Activated CD8-positive, alpha-beta T cell treated with anti-CD3 and anti-CD28 coated beads, Interleukin-2, amount 10 ng/mL, durations not matched to agents 7 days and 5 days (primary cell): ENCODE results near the gene ZGPAT. TPM values are rescaled to one million over a fixed set of nuclear protein-coding genes. Genes with fewer than 3 reads are reported as not detected.
A peak's percentile ranks its signal among the peaks of the same experiment; 100 is the strongest.

ENCODE experiments used
- ATAC-seq: fragments of 150-1000 bp; cut with Tn5 transposase; one replicate; pipeline ENCODE4 v1.10.0; 2021; ENCODE audit warnings: moderate library complexity
- CTCF ChIA-PET: fragments of 350-600 bp; sonication (Branson Sonifier 250); formaldehyde crosslinking; loops from one replicate; lab custom pipeline; 2021; ENCODE audit warnings: antibody characterized with exemption; lab: Charles Lee
- POLR2A ChIA-PET: fragments of 350-600 bp; sonication (Branson Sonifier 250); formaldehyde crosslinking; loops from one replicate; lab custom pipeline; 2021; ENCODE audit warnings: antibody characterized with exemption; lab: Charles Lee
- DNase-seq: peaks from one replicate; pipeline ENCODE4 v3.0.0-alpha.2; 2020
- H3K27ac Mint-ChIP-seq: one replicate; pipeline ENCODE4 v1.8.0; 2021; ENCODE audit warnings: mild to moderate bottlenecking, mixed read lengths
- H3K27me3 Mint-ChIP-seq: one replicate; pipeline ENCODE4 v1.8.0; 2021; ENCODE audit warnings: low read depth, mixed read lengths
- H3K36me3 Mint-ChIP-seq: one replicate; pipeline ENCODE4 v1.8.0; 2021; ENCODE audit warnings: low read depth, mixed read lengths
- H3K4me1 Mint-ChIP-seq: one replicate; pipeline ENCODE4 v1.8.0; 2021; ENCODE audit warnings: low read depth, mixed read lengths
- H3K4me3 Mint-ChIP-seq: one replicate; pipeline ENCODE4 v1.8.0; 2021; ENCODE audit warnings: mild to moderate bottlenecking, mixed read lengths
- H3K9me3 Mint-ChIP-seq: one replicate; pipeline ENCODE4 v1.8.0; 2022; ENCODE audit warnings: mixed read lengths; ENCODE audit not compliant: insufficient read depth
- total RNA-seq, 2 experiments: library from RNA; stranded (reverse); gene quantifications; one replicate each; pipeline ENCODE4 v1.2.3, GENCODE V29; 2021

The ZGPAT gene
- total RNA-seq, 2 experiments from 2014 or later: 38.6 to 43.5 TPM

DNA sequence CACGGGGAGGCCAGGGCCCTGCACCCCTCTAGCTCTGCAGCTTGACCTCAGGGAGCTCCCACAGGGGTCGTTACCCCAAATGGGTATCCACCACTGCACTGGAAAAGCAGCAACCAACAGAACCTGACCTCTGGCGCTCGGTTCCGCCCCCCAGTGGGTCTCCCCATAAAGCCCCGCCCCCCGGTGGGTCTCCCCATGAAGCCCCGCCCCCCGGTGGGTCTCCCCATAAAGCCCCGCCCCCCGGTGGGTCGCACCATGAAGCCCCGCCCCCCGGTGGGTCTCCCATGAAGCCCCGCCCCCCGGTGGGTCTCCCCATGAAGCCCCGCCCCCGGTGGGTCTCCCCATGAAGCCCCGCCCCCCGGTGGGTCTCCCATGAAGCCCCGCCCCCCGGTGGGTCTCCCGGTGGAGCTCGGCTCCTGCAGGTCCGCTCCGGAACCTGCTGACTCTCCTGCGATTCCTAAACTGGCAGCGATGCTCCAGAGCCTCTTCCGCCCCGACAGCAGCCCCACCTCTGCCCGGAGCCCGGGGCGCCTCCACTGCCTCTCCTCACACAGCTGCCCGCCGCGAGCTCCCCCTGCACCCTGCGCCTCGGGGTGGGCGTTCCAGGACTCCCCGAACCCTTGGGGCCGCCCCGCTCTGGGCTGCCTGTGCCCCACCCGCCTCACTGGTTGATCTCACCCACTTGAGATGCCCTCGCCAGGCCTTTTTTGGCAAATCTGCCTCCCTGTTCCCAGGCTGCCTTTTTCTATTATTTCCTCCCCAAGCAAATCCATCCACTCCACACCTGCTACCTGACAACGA, 43.8 kb downstream of the ZGPAT start:
- Mint-ChIP-seq H3K9me3 (no peaks in the 10 kb centered on the region), H3K4me1 (peaks cover 36% of the 10 kb centered on the region), H3K27me3 (peaks cover 2% of the 10 kb centered on the region), H3K27ac (peak overlapping the region; percentile 92), H3K4me3 (peak overlapping the region; percentile 66), H3K36me3 (no peaks in the 10 kb centered on the region)
- POLR2A ChIA-PET: interaction anchor here (1.4 to 1.7 kb wide), 3 partner anchors 15 to 230 kb away, joined by 4 to 8 read pairs (median 5); partner anchors contain the start of genes ARFRP1, LIME1 and ZGPAT
- CTCF ChIA-PET: interaction anchor here (0.8 to 2.7 kb wide), 6 partner anchors 11 to 44 kb away, joined by 3 to 8 read pairs (median 4); partner anchors contain the start of genes ARFRP1, LIME1 and ZGPAT
- peak; percentile 57 for DNase-seq
- no peak for ATAC-seq

- ATAC-seq (no peak), DNase-seq (no peak)
- Mint-ChIP-seq H3K27me3 (peaks cover 6% of the 10 kb centered on the region), H3K27ac (no peak overlapping the region), H3K4me3 (no peak overlapping the region), H3K9me3 (no peaks in the 10 kb centered on the region), H3K36me3 (no peaks in the 10 kb centered on the region), H3K4me1 (peaks cover 44% of the 10 kb centered on the region)
- ChIA-PET POLR2A (no interaction called here), CTCF (interaction anchor here (1.0 kb wide), 1 partner anchor 12 kb away, joined by 3 read pairs; no protein-coding TSS in a partner anchor)
These were observed 44.7 kb downstream of the ZGPAT start for GRCh38 chr20:63752411-63753101.

GRCh38 chr20:63753381-63753780, 45.5 kb downstream of the ZGPAT start:
- Mint-ChIP-seq H3K4me1 (peaks cover 48% of the 10 kb centered on the region), H3K27me3 (peaks cover 9% of the 10 kb centered on the region), H3K36me3 (no peaks in the 10 kb centered on the region), H3K9me3 (no peaks in the 10 kb centered on the region), H3K4me3 (no peak overlapping the region), H3K27ac (no peak overlapping the region)
- DNase-seq (no peak), ATAC-seq (no peak)
- ChIA-PET POLR2A (interaction anchor here (1.2 kb wide), 1 partner anchor 109 kb away, joined by 3 read pairs; no protein-coding TSS in a partner anchor), CTCF (interaction anchor here (1.7 kb wide), 1 partner anchor 32 kb away, joined by 4 read pairs; no protein-coding TSS in a partner anchor)

DNA sequence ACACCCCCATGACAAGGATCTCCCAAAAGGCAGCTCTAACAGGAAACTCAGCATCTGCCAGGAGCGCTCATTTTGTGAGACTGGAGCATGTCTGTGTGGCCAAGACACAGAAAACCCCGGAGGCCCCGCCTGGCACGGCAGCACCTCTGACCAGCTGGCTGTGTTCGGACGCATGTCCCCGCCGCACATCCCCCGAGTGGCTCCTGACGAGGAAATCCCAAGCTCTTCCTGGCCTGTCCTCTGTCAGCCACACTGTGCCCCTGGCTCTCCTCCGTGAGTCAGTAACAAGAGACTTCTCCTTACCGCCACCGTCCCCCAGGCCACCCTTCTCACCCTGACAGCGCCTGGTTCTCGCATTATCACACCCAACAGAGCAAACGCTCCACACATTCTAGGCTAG, 46.2 kb downstream of the ZGPAT start:
- POLR2A ChIA-PET: interaction anchor here (1.2 kb wide), 1 partner anchor 108 kb away, joined by 3 read pairs; no protein-coding TSS in a partner anchor
- no peak overlapping the region for H3K4me3 Mint-ChIP-seq
- H3K9me3 Mint-ChIP-seq: no peaks in the 10 kb centered on the region
- no peaks in the 10 kb centered on the region for H3K36me3 Mint-ChIP-seq
- DNase-seq (no peak), ATAC-seq (no peak)
- H3K27ac Mint-ChIP-seq: peak overlapping the region; percentile 37
- CTCF ChIA-PET: interaction anchor here (1.7 kb wide), 1 partner anchor 32 kb away, joined by 4 read pairs; no protein-coding TSS in a partner anchor
- peaks cover 11% of the 10 kb centered on the region for H3K27me3 Mint-ChIP-seq
- H3K4me1 Mint-ChIP-seq: peaks cover 48% of the 10 kb centered on the region

- Mint-ChIP-seq H3K27ac (peak overlapping the region; percentile 67), H3K4me1 (peaks cover 33% of the 10 kb centered on the region), H3K27me3 (peaks cover 19% of the 10 kb centered on the region), H3K4me3 (no peak overlapping the region), H3K36me3 (no peaks in the 10 kb centered on the region), H3K9me3 (no peaks in the 10 kb centered on the region)
- ATAC-seq: no peak
- no peak for DNase-seq
- POLR2A ChIA-PET: interaction anchor here (1.4 kb wide), 1 partner anchor 15 kb away, joined by 3 read pairs; no protein-coding TSS in a partner anchor
- CTCF ChIA-PET: interaction anchor here (0.9 to 1.1 kb wide), 2 partner anchors 109 to 218 kb away, joined by 3 read pairs; partner anchors contain the start of gene TPD52L2
These were observed 48.3 kb downstream of the ZGPAT start for GRCh38 chr20:63755933-63756647.

GRCh38 chr20:63756648-63756991, 48.8 kb downstream of the ZGPAT start:
- ChIA-PET CTCF (no interaction called here), POLR2A (interaction anchor here (1.4 kb wide), 1 partner anchor 16 kb away, joined by 3 read pairs; no protein-coding TSS in a partner anchor)
- Mint-ChIP-seq H3K36me3 (no peaks in the 10 kb centered on the region), H3K4me1 (peaks cover 30% of the 10 kb centered on the region), H3K27me3 (peaks cover 19% of the 10 kb centered on the region), H3K4me3 (no peak overlapping the region), H3K9me3 (no peaks in the 10 kb centered on the region), H3K27ac (peak overlapping the region; percentile 67)
- peak; percentile 70 for ATAC-seq
- DNase-seq: peak; percentile 78

DNA sequence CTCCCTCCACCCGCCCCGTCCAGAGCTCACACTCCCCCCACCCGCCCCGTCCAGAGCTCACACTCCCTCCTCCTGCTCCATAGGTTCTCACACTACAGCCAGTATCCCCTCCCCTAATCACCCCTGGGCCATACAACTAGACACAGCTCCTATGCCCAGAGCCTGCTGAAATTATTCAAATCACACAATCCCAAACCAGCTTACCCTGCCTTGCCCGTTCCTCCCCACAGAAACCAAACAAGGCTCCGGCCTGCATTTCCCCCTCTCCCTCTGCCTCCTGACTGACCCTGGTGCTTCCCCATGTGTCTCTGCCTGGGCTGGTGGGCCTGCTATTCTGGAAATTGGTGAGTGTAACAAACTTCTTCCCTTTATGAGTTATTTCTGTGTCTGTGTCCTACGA, 50.3 kb downstream of the ZGPAT start:
- H3K36me3 Mint-ChIP-seq: no peaks in the 10 kb centered on the region
- no peak for ATAC-seq
- H3K4me3 Mint-ChIP-seq: no peak overlapping the region
- DNase-seq: no peak
- peak overlapping the region; percentile 6 for H3K27ac Mint-ChIP-seq
- H3K9me3 Mint-ChIP-seq: no peaks in the 10 kb centered on the region
- peaks cover 22% of the 10 kb centered on the region for H3K4me1 Mint-ChIP-seq
- H3K27me3 Mint-ChIP-seq: peaks cover 29% of the 10 kb centered on the region
- ChIA-PET CTCF (no interaction called here), POLR2A (no interaction called here)

DNA sequence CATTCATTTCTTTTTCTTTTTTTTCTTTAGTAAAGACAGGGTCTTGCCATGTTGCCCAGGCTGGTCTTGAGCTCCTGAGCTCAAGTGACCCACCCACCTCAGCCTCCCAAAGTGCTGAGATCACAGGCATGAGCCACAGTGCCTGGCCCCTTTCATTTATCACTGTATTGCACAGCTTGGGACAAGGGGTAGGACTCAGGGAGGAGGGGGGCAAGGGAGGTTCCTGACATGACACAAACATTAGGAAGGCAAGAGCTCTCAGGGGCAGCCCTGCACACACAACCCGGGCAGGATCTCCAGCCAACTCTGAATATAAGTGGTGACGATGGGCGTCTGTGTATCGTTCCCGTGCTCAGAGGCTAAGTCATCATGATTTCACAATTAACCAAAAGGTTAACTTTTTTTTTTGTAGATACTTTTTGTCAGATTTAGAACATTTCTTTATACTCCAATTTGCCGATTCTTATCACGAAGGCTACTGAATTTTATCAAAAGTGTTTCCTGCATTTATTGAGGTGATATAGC, 51.6 kb downstream of the ZGPAT start:
- CTCF ChIA-PET: interaction anchor here (2.1 kb wide), 1 partner anchor 26 kb away, joined by 8 read pairs; no protein-coding TSS in a partner anchor
- Mint-ChIP-seq H3K36me3 (no peaks in the 10 kb centered on the region), H3K4me1 (peaks cover 22% of the 10 kb centered on the region), H3K27ac (no peak overlapping the region), H3K27me3 (peaks cover 28% of the 10 kb centered on the region), H3K4me3 (no peak overlapping the region), H3K9me3 (no peaks in the 10 kb centered on the region)
- POLR2A ChIA-PET: interaction anchor here (0.6 kb wide), 1 partner anchor 238 kb away, joined by 3 read pairs; no protein-coding TSS in a partner anchor
- no peak for ATAC-seq
- DNase-seq: no peak

GRCh38 chr20:63765082-63765873, 57.4 kb downstream of the ZGPAT start:
- no peaks in the 10 kb centered on the region for H3K36me3 Mint-ChIP-seq
- ChIA-PET POLR2A (no interaction called here), CTCF (no interaction called here)
- DNase-seq: no peak
- H3K4me3 Mint-ChIP-seq: no peak overlapping the region
- no peak for ATAC-seq
- H3K9me3 Mint-ChIP-seq: no peaks in the 10 kb centered on the region
- no peaks in the 10 kb centered on the region for H3K4me1 Mint-ChIP-seq
- H3K27ac Mint-ChIP-seq: peak overlapping the region; percentile 25
- H3K27me3 Mint-ChIP-seq: peaks cover 12% of the 10 kb centered on the region

DNA sequence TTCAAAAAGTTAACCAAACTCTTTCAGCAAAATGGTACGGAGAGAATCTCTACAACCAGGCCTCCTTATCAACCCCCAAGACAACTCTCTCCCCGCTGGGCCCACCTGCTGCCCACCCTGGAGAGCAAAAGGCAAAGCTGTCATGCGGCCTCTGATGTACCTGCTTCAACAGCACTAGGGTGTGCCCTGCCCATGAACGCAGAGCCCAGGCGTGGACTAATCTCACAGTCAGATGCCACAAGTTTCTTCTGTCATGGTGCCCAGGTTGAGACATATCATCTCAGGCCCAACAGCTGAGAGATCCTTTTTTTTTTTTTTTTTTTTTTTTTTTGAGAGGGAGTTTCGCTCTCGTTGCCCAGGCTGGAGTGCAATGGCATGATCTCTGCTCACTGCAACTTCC, 58.1 kb downstream of the ZGPAT start:
- H3K27ac Mint-ChIP-seq: no peak overlapping the region
- ATAC-seq (no peak), DNase-seq (no peak)
- H3K9me3 Mint-ChIP-seq: no peaks in the 10 kb centered on the region
- peaks cover 12% of the 10 kb centered on the region for H3K27me3 Mint-ChIP-seq
- H3K4me3 Mint-ChIP-seq: no peak overlapping the region
- CTCF ChIA-PET: no interaction called here
- H3K4me1 Mint-ChIP-seq: no peaks in the 10 kb centered on the region
- H3K36me3 Mint-ChIP-seq: no peaks in the 10 kb centered on the region
- POLR2A ChIA-PET: no interaction called here
